CMK (cell line): ENCODE measurements around the gene FADS2.

ENCODE experiments used
- DNase-seq: peaks from one replicate; pipeline ENCODE4 v3.0.0-alpha.2; 2010; ENCODE audit warnings: low read depth

FADS2 gene

GRCh38 chr11:61887839-61888494 is 59.9 kb downstream of the FADS2 start:
- no peak for DNase-seq

DNA sequence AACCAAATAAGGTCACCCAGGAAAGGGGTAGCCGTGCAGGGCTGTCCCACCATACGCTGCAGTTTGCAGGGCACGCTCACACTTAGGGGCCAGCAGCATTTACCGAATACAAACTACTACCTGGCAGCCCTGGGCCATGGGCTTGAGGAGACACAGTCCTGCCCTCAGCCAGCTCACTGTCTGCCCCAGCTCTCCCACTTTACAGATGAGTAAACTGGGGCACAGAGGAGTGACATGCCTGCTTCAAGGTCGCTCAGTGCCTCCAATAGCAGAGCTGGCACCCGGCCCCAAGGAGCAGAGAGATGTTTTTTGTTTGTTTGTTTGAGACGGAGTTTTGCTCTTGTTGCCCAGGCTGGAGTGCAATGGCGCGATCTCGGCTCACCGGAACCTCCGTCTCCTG is 60.5 kb downstream of the FADS2 start:
- DNase-seq, result no peak

DNA sequence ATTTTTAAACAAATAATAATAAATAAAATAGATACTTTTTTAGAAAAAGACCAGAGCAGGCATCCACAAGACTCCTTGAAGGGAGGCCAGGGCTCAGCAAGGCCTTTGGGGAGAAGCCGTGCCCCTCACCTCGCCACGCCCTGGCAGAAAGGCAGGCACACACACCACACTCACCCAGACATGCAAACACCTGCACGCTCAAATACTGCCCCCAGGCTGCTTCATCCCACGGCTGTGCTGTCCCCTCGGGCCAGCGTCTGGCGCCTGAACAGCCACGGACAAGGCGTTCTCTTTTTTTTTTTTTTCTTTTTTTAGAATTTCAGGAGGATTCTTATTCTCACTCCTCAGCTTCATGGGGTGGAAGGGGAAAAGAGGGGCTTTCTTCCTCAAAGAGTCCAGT is 61.7 kb downstream of the FADS2 start:
- DNase-seq, result no peak

DNA sequence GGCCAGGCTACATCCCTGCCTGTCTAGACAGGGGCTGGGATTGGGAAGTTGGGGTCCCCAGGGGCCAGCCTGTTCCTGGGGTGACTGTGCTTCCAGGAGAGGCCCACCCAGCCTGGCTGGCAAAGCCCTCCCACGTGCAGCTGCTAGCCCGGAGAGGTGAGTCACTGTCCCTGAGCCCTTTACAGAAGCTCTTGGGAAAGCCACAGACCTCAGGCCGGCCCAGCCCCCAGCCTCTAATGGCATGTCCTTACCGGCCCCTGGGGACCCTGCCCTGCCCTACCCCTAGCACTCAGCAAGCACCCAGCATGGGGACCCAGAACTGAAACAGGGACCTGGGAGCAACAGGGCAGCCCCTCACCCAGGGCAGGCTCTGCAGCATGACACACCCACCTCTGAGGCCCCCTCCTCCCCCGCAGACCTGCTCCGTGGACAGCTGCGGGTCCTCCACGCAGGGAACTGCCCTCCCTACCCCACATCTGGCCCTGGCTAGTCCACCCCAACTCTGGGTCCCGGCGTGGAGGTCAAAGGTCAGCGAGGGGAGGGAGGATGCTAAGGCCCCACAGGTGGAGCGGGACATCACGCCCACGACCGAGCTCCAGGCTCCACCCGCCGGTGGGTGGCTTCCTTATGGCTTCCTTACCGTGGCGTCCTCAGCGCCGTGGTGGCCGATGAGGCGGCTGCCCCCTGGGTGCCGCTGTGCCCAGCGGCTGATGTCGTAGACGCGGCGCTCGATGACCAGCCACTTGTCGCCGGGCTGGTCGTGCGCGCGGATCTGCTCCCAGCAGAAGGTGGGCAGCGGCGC is 62.6 kb downstream of the FADS2 start:
- DNase-seq, result no peak

- DNase-seq, result no peak
These were observed 63.4 kb downstream of the FADS2 start, which contains the start of gene FADS3 for GRCh38 chr11:61891331-61892084. TSS of gene FADS3 (minus strand) at chr11:61891545. CDS start at chr11:61891381, 164 bp downstream.

GRCh38 chr11:61892085-61892370 is 63.9 kb downstream of the FADS2 start:
- DNase-seq, result no peak

DNA sequence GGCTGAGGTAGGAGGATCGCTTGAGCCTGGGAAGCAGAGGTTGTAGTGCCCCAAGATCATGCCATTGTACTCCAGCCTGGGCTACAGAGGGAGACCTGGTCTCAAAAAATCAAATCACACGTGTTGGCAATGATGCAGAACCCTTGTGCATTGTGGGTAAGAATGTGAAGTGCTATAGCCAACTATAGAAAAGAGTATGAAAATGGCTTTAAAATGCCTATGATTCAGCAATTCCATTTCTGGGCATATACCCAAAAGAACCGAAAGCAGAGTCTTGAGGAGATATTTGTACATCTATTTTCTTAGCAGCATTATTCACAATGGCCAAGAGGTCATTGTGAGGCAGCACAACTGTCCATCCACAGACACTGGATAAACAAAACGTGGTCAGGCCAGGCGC is 65.9 kb downstream of the FADS2 start:
- no peak for DNase-seq

GRCh38 chr11:61895046-61895717 is 67.1 kb downstream of the FADS2 start:
- no peak for DNase-seq

- no peak for DNase-seq
These were observed 67.6 kb downstream of the FADS2 start for GRCh38 chr11:61895718-61896059.

DNA sequence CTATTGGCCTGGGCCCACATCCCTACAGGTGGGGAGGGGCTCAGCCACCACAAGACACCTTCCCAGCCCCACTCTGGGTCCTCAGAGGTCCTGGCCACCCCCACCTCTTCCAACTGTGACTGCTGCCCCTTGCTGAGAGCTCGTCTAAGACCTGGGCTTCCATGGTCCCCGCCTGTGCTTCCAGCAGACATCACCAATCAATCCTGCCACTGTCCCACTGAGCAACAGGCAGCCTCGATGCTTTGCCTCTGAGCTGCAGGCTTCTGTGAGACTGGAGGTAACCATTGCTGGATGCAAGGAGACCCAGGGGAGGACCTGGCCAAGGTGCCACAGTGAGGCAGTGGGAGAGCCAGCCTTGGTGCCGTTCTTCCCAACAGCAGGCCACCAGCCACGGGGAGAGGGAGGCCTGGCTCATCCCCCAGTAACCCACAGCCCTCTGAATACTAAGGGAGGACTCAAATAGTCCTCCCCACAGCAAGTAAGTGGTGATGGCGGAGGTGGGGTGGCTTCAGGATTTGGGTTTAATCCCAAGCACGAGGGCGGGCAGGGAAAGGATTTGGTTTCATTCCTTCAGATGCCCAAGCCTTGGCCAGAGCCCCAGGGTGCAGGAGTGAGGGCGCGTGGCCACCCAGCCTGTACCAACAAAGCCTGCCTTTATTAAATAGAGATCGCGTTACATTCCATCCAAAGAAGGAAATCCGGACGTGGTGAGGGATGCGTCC is 68.7 kb downstream of the FADS2 start:
- DNase-seq, result no peak

GRCh38 chr11:61897387-61898246 is 69.5 kb downstream of the FADS2 start:
- DNase-seq, result no peak

DNA sequence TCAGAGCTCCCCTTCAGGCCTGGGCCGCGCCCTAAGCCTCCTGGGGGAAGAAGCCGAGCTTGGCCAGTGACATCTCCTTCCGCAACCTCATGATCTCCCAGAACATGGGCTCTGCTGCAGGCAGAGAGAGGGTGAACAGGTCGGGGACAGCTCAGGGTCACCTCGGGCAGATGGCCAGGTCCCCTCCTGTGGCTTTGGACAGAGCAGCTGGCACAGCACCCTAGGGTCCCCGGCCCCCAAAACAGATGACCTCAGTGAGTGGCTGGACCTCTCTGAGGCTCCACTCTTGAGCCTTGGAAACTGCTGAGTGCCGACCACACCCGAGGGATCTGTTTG is 70.1 kb downstream of the FADS2 start:
- DNase-seq, result no peak

DNA sequence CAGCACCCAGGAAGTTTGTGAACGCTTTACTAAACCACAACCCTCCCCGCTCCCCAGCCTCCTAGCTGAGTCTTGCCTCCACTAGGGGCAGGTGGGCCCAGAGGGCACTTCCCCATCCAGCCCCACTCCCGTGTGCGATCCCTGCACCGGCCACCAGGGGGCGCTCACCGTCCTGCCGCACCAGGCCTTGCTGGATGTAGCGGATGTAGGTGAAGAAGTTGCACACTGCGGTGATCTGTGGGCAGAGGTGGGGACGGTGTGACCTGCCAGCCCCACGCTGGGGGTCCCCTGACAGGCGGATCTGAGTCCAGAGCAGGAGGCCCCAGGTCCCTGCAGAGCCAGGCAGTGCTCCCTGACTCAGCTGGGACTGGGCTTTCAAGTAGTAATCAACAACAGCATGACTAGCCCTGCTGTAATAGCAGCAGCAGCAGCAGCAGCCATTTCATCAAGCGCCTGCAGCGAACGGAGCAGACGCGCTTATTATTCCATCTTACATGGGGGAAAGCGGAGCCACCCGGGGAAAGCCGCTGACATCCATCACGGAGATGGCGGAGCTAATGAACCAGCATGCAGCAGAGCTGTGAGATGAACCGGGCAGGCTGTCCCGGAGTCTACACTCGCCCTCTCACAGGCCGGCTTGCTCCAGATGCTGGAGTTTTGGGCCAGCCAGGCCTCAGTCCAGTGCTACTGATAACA is 71.2 kb downstream of the FADS2 start:
- no peak for DNase-seq

DNA sequence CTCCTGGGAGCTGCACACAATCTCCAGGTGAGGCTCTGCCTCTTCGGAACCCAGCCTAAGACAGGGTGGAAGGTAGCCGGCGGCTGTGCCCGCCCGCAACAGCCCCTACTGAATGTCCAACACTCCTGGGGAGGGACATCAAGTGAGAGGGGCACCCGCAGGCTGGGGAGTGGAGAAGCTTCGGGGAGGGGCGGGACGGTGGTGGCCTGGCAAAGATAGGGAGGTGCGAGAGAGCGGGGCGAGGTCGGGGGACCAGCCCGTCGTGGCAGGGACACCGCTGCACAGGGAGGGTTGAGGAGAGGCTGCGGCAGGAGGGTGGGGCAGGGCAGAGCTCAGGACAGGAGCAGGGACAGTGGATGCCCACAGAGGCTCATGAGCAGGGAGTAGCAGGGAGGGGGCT is 72.2 kb downstream of the FADS2 start:
- DNase-seq, result no peak

DNA sequence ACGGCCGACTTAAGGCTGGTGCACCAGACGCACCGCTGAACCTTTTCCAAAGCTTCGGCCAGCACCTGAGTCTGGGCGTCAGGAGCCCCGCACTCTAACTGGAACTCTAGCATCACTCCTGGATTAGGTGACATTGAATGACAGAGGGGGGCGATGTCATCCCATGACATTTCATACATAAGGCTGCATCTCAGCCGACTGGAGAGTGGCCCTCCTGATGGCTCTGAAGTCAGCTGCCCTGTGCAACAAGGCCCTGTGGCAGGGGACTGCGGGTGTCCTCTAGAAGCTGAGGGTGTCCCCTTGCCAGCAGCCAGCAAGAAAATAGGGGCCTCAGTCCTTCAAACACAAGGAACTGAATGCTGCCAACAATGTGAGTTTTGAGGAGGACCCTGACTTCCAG is 73.3 kb downstream of the FADS2 start:
- DNase-seq, result no peak

DNA sequence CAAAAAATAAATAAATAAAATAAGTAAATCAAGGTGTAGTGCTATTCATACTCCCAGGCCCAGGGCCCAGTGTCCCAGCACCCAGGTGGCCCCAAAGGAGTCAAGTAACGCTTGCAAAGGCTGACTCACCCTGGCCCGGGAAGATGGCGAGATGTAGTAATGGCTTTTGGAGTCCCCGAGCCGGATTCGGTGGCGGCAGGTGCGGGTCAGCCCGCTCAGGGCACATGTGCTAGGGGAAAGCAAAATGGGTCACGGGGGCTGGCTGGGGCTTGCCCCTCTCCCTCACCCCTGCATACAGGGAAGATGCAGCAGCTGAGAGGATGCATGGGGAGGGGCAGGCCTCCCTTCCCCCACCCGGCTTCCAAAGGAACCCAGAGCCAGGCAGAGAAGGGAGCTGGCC is 74.2 kb downstream of the FADS2 start:
- DNase-seq, result no peak

DNA sequence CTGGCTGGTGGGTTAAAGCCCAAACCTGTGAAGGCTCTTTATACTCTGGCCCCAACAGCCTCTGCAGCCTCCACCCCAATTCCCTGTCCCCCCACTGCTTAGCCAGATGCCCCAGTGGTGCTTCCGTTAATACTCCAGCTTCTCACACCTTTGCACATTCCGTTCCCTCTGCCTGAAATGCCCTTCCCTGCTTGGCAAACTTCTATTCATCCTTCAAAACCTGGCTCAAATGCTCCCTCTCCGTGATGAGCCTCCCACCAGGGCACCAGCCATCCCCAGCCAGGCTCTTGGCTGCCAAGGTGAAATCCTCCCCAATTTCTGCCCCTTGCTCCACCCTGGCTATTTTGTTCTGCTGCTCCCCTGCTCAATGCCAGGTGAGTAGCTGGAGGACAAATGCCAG is 75.7 kb downstream of the FADS2 start:
- DNase-seq, result no peak

DNA sequence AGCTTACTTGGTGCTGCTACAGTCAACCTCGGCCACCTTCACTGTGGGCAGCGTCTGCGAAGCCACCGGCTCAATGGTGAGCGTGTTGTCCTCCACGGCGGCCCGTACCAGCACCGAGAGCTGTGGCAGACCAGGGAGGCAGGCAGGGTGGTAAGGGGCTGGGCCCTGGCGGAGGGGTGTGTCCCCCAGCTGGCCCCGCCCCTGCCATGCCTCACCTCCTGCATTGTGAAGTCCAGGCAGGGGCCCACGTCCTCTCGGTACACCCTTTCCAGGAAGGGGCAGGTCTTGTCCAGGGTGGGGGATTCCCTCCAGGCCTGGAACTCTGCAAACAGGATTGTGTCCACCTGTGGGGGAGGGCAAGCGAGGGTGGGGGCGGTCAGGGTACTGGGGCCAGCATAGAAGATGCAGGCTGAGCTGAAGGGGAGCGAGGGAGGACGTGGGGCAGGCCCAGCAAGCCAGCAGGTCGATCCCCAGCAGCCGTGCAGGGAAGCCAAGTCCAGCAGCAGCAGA is 76.5 kb downstream of the FADS2 start:
- no peak for DNase-seq

DNA sequence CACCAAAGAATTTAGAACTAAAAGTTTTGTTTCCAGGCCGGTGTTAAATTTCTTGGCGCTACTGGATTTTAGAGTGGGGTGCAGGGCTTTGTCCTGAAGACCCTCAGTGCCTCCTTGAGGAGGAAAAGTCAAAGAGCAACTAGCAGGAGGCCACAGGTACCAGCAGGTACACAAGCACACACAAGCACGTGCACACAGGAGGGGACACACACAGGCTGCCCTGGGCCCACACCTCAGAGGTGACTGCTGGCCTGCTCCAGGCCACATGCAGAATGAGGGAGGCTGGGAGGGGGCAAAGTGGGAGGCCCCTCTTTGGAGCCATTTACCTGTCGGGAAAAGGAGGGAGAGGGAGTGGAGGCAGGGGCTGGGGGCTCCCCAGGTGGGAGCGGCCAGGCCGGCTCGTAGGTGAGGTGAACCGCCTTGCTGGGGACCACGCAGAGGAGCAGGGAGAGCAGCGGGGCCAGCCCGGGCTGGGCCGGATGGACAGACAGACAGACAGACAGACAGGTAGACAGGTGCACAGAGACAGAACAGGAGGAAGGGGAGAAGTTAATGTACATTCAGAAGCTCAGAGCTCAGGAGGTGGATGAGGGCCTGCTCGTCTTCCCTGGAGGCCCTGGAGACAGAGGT is 77.1 kb downstream of the FADS2 start:
- DNase-seq, result no peak
